NCI-H1417 (cell line): Measurements from ENCODE around the gene PSMD13.

ENCODE experiments used
- DNase-seq, 3 experiments: peaks; one replicate each; lab custom pipeline; 2025; lab: John Stamatoyannopoulos, UW

PSMD13 gene

DNA sequence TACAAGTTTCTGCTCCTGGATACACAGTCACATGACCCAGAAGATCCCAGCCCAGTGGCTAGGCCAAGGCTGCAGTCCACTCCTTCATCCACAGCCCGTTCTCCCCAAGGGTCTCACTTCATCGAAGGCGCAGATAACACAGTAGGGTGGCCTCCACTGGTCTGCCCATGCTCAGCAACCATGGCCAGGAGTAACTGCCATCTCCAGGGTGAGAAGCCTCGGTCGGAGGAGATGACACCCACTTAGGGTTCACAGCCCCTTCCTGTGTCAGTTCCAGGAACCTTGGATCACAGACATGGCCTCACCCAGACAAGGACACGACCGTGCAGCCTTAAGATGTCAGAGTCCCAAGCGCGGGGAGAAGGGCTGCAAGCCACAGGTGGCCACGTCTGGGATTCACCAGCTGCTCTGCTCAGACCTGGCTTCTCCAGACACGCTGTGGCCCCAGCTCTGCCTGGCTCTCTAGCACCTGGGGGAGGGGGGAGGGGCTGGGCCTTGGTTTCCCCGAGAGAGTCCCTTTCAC lies 32.1 kb upstream of the PSMD13 start:
- DNase-seq = no peak

DNA sequence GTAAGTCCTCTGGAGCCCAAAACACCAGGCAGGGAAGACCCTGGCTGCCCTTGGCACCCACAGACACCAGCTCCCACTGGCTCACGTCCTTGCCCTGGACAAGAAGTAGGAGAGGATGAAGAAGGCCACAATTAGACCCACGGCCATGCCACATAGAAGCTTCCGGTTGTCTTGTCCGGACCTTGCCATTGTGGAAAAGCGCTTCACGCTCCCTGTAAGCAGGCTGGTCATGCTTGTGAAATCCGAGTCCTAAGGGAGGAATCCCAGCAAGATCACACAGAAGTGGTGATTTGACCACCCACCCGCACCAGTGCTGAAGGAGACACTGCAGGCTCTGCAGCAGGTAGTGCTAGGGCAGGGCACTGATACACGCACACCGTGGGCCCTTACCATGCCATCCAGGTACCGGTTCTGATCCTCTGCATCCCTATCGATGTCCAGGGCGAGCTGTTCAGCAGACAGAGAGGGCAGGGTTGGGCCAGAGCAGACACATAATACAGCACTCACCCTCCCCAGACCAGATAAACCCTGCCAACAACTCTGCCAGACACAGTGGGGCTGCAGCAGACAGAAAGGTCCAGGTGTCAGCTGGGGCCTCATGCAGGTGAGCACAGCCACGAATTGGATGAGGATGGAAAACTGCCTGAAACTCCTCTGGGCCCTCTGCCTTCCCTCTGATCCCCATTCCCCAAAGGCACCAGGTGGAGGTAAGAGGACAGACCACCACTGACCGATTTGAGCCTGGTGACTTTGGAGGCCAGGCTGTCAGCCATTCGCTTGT lies 31.4 kb upstream of the PSMD13 start:
- DNase-seq = no peak

DNA sequence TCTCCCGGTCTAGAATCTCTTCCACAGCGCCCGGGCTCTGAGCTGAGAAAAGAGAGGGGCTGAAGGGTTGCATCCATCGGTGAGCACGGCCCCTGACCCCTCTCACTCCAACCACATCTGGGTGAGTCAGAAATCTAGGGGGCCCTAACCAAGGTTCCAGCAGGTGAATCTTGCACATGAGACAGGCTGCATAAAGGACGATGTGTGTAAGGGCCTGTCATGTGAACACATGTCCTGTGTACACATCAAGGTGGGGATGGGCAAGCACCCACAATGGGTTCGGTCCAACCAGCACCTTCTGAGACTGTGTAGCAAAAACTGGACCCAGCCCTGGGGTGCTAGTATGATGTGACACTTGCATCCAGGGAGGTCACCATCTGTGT lies 30.8 kb upstream of the PSMD13 start:
- DNase-seq = no peak

DNA sequence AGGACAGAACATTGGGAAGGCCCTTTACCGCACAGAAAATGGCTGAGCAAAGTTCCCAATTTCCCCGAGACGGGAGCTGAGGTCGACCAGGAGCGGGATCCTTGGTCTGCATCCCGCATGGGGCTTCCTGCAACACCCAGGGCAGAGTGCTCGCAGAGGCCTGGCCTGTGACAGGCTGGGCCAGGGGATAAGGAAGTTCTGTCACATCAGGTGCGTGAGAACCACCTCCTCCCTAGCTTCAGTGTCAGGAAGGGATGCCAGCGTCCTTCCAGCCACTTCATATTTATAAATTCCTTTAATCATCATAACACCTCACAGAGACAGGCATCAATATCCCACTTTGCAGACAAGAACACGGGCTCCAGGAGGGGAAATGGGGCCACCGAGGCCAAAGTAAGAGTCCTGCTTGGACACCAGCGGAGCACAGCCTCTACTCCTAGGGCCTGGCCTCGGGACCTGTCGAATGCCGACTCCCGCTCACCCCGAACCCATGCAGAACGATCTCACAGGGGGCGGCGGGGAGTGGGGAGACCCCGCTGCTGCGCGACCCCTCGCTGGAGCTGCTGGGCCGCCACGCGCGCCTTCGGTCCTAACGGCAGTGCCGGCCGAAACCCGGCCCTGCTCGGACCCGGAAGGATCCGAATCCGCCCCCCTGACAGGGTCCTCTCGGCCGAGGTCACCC lies 30.1 kb upstream of the PSMD13 start:
- DNase-seq = peak in 1 of 3 experiments; percentile 53

DNA sequence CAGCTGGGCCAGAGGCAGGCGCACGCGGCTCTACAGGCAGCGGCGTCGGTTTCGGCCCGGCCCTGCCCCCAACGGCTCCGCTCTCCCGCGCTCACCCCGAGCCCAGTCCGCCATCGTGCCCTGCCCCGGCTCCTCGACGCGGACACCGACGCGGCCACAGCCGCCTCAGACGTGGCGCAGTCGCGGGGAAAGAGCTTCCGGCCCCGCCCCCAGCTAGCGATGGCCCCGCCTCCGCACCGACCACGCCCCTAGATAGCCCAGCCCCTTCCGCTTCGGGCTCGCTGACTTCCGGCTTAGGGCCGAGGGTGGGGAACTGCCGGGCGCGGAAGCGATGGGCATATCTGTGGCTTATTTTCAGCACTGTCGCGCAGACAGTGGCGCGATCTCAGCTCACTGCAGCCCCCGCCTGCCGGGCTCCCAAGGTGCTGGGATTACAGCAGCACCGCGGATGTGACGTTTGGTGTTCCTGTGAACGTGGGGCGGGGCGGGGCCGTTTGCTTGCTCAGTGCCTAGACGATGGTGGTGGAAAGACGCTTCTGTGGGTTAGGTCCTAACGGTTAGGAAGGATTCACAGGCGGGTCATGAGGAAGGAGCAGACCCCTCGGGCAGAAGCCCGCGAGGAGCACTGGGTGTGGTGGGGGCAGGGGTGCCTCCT lies 29.4 kb upstream of the PSMD13 start, which contains the start of the genes BET1L and RIC8A:
TSS of gene BET1L (minus strand) at position 192 of the 655 bp plus-strand sequence. CDS start at position 114, 78 bp downstream.
TSS of gene RIC8A (plus strand) at position 501 of the 655 bp plus-strand sequence. CDS start 1,147 bp downstream, outside the sequence.
- DNase-seq = peak; percentile 92 to 95 (median 94)

DNA sequence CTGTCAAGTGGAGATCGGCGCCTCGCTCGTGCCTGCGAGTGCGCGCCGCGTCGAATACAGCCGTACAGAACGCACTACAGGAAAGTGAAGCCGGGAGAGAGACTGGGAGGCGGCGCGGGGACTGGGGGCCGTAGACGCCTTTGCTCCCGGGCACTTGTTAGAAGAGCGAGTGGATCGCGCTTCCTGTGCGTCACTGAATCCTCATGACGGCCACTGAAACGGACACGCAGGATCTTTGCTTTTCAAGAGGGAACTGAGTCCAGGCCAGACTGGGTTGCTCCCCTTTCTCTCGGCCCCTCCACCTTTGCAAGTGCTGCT lies 29.0 kb upstream of the PSMD13 start:
- DNase-seq = no peak

DNA sequence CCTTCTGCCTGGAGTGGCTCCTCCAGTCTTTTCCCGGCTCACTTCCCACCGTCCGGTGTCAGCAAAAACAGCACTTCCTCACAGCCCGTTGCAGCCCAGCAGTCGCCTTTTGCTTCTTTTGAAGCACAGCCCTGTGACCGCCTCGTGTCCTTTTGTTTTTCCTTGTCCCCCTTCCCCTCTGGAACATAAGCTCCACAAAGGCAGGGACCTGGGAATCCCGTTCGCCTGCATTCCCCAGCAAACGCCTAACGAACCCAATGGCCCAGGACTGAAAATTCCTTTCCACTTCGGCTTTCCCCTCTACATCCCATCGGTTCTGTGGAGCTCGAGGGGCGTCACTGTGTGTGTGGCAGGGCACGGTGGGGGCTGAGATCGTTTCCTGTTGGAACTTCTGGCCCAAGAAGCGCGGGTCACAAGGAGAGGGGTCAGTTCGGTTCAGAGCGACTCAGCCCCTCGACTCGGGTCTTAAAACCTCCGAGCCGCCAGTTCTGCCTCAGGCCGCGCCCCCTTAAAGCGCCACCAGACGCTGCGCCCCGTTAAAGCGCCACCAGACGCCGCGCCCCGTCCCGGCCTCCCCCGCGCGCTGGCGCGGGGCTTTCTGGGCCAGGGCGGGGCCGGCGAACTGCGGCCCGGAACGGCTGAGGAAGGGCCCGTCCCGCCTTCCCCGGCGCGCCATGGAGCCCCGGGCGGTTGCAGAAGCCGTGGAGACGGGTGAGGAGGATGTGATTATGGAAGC lies 28.4 kb upstream of the PSMD13 start:
- DNase-seq = peak; percentile 61 to 82 (median 63)

DNA sequence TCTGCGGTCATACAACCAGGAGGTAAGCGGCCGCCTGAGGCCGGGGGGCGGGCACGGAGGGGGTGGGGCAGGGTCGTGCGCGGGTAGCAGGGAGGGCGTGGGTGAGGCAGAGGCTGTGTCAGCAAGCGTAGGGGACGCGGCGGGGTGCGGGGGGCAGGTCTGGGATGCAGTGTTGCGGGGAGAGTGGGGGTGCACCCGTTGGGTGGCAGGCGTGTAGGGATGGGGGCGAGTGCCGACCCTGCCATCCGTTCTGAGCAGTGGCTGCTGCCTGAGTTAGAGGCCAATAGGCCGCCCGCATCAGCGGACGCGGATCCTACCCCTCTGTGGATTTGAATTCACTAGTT lies 27.9 kb upstream of the PSMD13 start:
- DNase-seq = no peak

DNA sequence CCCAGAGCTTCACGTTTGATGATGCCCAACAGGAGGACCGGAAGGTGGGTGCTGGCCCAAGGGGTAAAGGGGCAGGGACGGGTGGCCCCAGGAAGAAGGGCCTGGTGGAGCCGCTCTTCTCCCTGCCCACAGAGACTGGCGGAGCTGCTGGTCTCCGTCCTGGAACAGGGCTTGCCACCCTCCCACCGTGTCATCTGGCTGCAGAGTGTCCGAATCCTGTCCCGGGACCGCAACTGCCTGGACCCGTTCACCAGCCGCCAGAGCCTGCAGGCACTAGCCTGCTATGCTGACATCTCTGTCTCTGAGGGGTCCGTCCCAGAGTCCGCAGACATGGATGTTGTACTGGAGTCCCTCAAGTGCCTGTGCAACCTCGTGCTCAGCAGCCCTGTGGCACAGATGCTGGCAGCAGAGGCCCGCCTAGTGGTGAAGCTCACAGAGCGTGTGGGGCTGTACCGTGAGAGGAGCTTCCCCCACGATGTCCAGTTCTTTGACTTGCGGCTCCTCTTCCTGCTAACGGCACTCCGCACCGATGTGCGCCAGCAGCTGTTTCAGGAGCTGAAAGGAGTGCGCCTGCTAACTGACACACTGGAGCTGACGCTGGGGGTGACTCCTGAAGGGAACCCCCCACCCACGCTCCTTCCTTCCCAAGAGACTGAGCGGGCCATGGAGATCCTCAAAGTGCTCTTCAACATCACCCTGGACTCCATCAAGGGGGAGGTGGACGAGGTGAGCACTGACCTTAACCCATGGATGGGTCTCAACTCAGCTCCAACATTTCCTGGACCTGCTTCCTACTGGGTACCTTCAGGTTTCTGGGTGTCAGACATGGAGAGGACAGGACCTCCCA lies 27.3 kb upstream of the PSMD13 start:
- no peak for DNase-seq

DNA sequence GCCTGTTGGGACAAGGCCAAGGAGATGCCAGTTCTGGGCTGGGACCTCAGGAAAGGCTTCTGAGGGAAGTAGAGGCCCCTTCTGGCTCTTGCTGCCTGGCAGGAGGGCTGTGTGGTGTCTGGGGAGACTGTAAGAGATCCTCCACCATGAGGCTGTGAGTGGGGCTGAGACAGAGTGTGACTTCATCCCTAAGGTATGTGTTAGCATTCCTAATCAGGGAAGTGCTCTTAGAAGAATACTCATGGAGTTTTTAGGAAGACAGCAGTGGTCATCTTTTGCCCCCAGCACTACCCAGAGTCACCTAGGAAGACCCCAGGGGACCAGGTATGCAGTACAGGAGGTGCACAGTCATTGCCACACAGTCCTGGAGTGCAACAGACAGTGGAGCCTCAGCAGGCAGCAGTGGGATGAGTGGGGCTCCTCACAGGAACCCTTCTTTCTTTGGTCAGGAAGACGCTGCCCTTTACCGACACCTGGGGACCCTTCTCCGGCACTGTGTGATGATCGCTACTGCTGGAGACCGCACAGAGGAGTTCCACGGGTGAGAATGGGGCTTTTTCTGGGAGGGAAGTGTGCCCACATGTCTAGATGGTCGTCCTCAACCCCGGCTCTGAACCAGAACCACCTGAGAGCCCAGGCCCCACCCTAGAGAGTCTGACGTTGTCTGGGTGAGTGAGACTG lies 26.5 kb upstream of the PSMD13 start:
- no peak for DNase-seq

DNA sequence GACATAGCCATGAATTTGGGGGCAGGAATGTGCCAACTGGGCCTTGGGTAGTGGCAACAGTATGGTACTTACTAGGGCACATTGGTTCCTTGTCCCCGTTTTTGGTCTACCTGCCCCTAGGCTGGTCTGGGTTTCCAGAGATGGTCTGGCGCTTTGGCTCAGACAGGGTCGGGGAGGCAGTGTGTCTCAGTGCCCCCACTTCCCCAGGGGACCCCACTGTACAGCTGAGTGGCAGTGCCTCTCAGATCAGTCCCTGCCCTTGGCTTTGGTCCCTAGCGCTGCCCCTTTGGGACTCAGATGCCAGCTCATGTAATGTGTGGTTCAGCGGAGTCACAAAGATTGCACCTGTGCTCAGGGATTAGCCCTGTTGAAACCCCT lies 26.0 kb upstream of the PSMD13 start:
- DNase-seq = no peak

DNA sequence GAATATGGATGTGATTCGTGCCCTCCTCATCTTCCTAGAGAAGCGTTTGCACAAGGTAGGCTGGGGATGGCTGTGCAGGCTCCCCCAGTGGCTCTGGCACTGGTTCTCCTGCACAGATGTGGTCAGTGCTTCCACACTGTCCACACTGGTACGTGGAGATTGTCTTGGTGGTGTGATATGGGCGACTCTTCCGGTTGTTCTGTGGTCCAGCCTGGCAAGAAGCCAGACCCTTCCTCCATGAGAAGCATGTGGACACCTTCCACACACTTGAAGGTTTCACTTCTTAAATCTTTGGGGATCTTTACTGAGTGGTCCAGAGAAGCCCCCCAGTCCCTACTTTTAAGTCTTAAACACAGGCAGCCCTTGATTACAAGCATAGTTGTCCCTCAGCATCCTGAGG lies 25.5 kb upstream of the PSMD13 start:
- DNase-seq = no peak

DNA sequence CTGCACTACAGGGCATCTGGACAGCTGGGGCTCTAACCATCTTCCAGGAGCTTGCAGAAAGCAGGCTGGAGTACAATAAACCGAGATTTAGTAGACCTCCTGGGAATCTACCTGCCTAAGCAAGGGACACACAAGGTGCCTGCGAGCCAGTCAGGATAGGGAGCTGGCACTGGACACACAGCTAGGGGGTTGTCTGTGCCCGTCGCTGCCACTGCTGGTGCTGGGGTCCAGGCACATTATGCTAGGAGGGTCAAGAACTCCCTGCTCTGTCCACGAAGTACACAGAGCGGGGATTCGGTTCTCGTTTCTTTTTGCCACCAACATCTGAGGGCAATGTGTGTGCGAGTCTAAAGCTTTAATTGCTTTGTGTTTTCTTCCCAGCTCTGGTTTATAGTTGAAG lies 25.0 kb upstream of the PSMD13 start:
- DNase-seq = no peak

DNA sequence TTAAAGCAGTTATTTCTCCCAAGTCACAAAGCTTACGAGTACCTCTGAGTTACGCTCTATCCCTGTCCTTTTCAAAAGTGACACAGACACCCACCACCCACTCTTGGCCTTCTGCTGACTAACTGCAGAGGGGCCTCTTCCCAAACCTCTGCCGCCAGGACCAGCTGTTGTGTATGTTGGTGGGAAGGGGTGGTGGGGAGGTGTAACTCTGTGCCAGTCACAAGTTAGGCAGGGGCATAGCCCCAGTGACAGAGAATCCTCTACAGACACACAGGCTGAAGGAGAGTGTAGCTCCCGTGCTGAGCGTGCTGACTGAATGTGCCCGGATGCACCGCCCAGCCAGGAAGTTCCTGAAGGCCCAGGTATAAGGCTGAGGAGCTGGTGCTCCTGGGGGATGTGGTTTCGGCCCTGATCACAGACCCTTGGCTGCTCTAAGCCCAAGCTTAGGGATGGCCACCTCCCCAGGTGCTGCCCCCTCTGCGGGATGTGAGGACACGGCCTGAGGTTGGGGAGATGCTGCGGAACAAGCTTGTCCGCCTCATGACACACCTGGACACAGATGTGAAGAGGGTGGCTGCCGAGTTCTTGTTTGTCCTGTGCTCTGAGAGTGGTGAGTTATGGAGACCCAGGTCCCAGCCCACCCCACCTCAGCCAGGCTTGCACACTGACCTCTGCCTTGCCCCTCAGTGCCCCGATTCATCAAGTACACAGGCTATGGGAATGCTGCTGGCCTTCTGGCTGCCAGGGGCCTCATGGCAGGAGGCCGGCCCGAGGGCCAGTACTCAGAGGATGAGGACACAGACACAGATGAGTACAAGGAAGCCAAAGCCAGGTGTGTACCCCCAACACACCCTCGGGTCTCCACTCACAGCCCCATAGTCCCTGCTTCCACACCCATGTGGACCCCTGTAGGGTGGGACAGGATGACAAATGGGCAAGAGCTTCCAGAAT lies 24.4 kb upstream of the PSMD13 start:
- DNase-seq = no peak

DNA sequence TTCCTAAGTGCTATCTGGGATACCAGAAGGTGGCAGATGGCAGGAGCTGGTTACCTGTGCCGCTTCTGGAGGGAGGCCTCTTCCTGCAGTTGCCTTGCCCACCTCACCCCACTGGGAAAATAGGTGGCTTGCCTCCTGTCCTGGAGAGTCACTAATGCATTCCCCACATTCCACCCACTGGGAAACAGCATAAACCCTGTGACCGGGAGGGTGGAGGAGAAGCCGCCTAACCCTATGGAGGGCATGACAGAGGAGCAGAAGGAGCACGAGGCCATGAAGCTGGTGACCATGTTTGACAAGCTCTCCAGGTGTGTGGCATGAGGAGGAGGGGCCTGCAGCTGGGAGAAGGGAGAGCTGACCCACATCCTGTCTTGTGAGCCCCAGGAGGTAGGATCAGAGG lies 23.7 kb upstream of the PSMD13 start:
- DNase-seq = no peak

DNA sequence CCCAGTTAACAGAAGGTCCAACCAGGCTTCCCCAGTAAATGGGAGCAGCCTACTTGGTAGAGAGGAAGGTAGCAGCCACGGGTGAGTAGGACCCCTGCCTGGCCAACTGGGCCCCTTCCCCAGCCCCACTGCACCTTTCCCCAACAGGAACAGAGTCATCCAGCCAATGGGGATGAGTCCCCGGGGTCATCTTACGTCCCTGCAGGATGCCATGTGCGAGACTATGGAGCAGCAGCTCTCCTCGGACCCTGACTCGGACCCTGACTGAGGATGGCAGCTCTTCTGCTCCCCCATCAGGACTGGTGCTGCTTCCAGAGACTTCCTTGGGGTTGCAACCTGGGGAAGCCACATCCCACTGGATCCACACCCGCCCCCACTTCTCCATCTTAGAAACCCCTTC lies 22.7 kb upstream of the PSMD13 start:
- no peak for DNase-seq

DNA sequence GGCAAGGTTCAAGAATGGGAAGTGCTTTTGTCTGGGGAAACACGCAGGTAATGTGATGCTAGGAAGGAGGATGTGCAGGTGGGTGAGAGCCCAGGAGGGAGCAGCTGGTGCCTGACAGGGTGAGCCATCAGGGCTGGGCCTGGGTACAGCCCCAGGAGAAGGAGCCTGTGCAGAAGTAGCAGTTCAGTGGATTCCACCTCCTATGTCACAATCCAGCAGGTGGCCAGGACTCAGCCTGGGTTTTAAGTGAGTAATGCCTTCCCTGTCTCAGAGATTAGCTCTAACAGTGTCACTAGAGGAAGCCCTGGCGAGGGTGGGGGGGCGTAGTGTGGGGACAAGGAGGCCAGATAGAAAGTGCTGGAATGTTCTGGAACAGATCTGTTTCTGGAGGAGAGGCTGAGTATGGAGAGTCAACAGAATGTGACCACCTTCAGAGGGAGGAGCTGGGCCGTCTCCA lies 21.2 kb upstream of the PSMD13 start:
- no peak for DNase-seq

DNA sequence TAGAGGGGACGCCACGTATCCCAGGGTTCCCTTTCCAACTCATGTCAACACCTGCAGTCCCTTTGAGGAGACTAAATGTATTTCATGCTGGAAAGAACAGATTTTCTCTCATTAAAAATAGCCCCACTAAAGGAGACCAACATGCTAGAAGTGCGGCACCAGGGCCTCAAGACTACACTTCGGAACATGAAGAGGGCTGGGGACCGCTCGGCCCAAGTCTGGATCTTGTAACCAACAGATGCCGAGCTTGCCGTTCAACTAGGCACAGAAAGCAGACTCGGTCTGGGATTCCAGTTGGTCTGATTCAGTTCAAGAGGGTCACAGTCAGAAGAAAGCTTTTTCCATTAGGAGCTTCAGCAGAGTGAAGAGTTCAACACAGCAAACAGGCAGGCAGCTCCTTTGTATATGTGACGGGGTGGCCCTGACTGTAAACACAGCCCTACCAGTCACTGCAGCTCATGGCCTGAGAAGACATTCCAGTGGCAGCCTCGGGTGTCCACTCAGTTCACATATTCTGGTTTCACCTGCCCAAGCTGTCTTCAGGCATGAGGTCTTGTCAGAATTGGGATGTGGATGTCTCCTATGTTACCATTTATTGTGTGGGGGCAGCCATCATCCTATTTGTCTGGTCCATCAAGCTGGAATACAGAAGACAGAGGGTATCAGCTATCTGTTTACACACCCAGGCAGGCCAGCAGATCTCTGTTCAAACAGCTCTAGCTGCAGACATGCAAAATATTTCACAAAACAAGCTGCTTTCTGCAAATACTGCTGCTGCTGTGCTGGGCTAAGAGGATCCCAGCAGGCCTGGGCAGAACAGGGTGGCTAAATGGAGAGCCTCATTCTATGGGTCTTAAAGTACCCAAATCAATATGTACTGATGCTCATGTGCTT lies 20.4 kb upstream of the PSMD13 start:
- no peak for DNase-seq
